B cell (primary cell): ENCODE measurements around the gene CAPN14. TPM values are rescaled to one million over a fixed set of nuclear protein-coding genes. Genes with fewer than 3 reads are reported as not detected.

Source experiments
- ATAC-seq: fragments of 200-7000 bp; cut with Tn5 transposase; one replicate; pipeline ENCODE4 v1.10.0; 2021; ENCODE audit warnings: low read depth, mild to moderate bottlenecking, moderate number of reproducible peaks, moderate library complexity
- CTCF ChIA-PET: fragments of 350-600 bp; sonication (Branson Sonifier 250); formaldehyde crosslinking; loops from one replicate; lab custom pipeline; 2021; ENCODE audit warnings: antibody characterized with exemption, inconsistent platforms; lab: Charles Lee
- POLR2A ChIA-PET: fragments of 350-600 bp; sonication (Branson Sonifier 250); formaldehyde crosslinking; loops from one replicate; lab custom pipeline; 2021; ENCODE audit warnings: antibody characterized with exemption; lab: Charles Lee
- DNase-seq: peaks from one replicate; pipeline ENCODE4 v3.0.0; 2013
- H2AFZ ChIP-seq: 2 replicates; pipeline ENCODE4 v1.6.1; 2012; ENCODE audit warnings: mild to moderate bottlenecking, low read depth, low read length; ENCODE audit not compliant: insufficient read depth, poor library complexity, severe bottlenecking
- H3K27ac ChIP-seq, 2 donors: 1 replicate in 1 of 2; 2 replicates in 1 of 2; pipeline ENCODE4 v1.5.1; 2012 to 2013; ENCODE audit warnings: low read length in 2 of 2, mild to moderate bottlenecking in 2 of 2, moderate library complexity in 1 of 2
- H3K27me3 ChIP-seq, 4 experiments: fragments of 200-600 bp in 1 of 4; sonication (generic) in 1 of 4; replicated peaks in 1 of 4; 1 replicate in 2 of 4; 2 replicates in 2 of 4; pipeline versions ENCODE4 v1.6.1 to v1.7.0; 2013 to 2016; ENCODE audit warnings: low read length in 3 of 4, mild to moderate bottlenecking in 2 of 4, mixed read lengths in 1 of 4, moderate library complexity in 1 of 4; ENCODE audit not compliant: insufficient read depth in 4 of 4, control insufficient read depth in 3 of 4; ENCODE audit errors: control extremely low read depth in 1 of 4
- H3K36me3 ChIP-seq, 2 experiments: replicated peaks in 1 of 2; 1 replicate in 1 of 2; 2 replicates in 1 of 2; pipeline versions ENCODE4 v1.6.1 to v1.7.1; 2013; ENCODE audit warnings: low read length in 1 of 2; ENCODE audit not compliant: insufficient read depth in 2 of 2, control insufficient read depth in 1 of 2; ENCODE audit errors: control extremely low read depth in 1 of 2, extremely low read depth in 1 of 2
- H3K4me1 ChIP-seq, 2 donors: fragments of 200-600 bp in 1 of 2; sonication (generic) in 1 of 2; 1 replicate in 1 of 2; 2 replicates in 1 of 2; pipeline versions ENCODE4 v1.5.1 to v1.6.1; 2013 to 2017; ENCODE audit warnings: low read length in 2 of 2; ENCODE audit not compliant: control insufficient read depth in 2 of 2, insufficient read depth in 2 of 2
- H3K4me2 ChIP-seq: replicated peaks from 2 replicates; pipeline ENCODE3; 2012; ENCODE audit warnings: mild to moderate bottlenecking, low read depth, low read length; ENCODE audit not compliant: poor library complexity, severe bottlenecking
- H3K4me3 ChIP-seq, 5 experiments: fragments of 200-600 bp in 1 of 5; sonication (generic) in 1 of 5; 1 replicate in 3 of 5; 2 replicates in 2 of 5; pipeline versions ENCODE4 v1.5.1 to v1.7.0; 2011 to 2016; ENCODE audit warnings: low read length in 4 of 5, mild to moderate bottlenecking in 4 of 5, low read depth in 2 of 5, control low read depth in 1 of 5, moderate library complexity in 1 of 5; ENCODE audit not compliant: insufficient read depth in 1 of 5; ENCODE audit errors: control extremely low read depth in 1 of 5, extremely low read depth in 1 of 5
- H3K79me2 ChIP-seq: fragments of 200-600 bp; sonication (generic); one replicate; pipeline ENCODE4 v1.6.0; 2016; ENCODE audit warnings: low read length; ENCODE audit not compliant: control insufficient read depth, insufficient read depth
- H3K9ac ChIP-seq: fragments of 200-600 bp; sonication (generic); 2 replicates; pipeline ENCODE4 v1.6.1; 2017; ENCODE audit warnings: mild to moderate bottlenecking, low read length, moderate library complexity
- H3K9me3 ChIP-seq, 3 donors: one replicate each; pipeline versions ENCODE4 v1.6.1 to v1.7.1; 2013; ENCODE audit warnings: low read length in 2 of 3; ENCODE audit not compliant: control insufficient read depth in 2 of 3, insufficient read depth in 1 of 3; ENCODE audit errors: control extremely low read depth in 1 of 3
- H4K20me1 ChIP-seq: 2 replicates; pipeline ENCODE4 v1.6.0; 2012; ENCODE audit warnings: mild to moderate bottlenecking, low read length; ENCODE audit not compliant: insufficient read depth, control insufficient read depth, poor library complexity, severe bottlenecking
- H3K27ac Mint-ChIP-seq: one replicate; pipeline ENCODE4 v1.8.0; 2021; ENCODE audit warnings: mixed read lengths
- H3K27me3 Mint-ChIP-seq: one replicate; pipeline ENCODE4 v1.8.0; 2021; ENCODE audit warnings: mixed read lengths
- H3K4me1 Mint-ChIP-seq: one replicate; pipeline ENCODE4 v1.8.0; 2021; ENCODE audit warnings: mixed read lengths
- H3K4me3 Mint-ChIP-seq: one replicate; pipeline ENCODE4 v1.8.0; 2021; ENCODE audit warnings: mixed read lengths
- H3K9me3 Mint-ChIP-seq: one replicate; pipeline ENCODE4 v1.8.0; 2022; ENCODE audit warnings: mixed read lengths; ENCODE audit not compliant: insufficient read depth
- EZH2 ChIP-seq: IDR thresholded peaks from 2 replicates; pipeline ENCODE4 v1.6.1; 2012; ENCODE audit warnings: borderline replicate concordance, low read depth, mild to moderate bottlenecking, moderate library complexity, low read length; ENCODE audit not compliant: insufficient read depth, poor library complexity, severe bottlenecking
- WGBS: methylation state at CpG from one replicate; pipeline ENCODE4 v1.1.5; 2013; ENCODE audit warnings: missing lambda C conversion rate; ENCODE audit not compliant: insufficient coverage; 5-methylcytosine and 5-hydroxymethylcytosine counted together
- intact Hi-C: fragments of 100-400 bp; cut with micrococcal nuclease; formaldehyde crosslinking; loops from one replicate; pipeline ENCODE4 v1.10.0; 2022
- polyA plus RNA-seq: library from polyadenylated mRNA; depleted of rRNA; stranded (reverse); fragments of >200 nt; gene quantifications from 2 replicates; pipeline ENCODE4 v1.2.3, GENCODE V29; 2012
- total RNA-seq, 2 donors: library from RNA; stranded (reverse); fragments of 120-200 nt in 1 of 2; gene quantifications; 1 replicate in 1 of 2; 2 replicates in 1 of 2; pipeline versions ENCODE4 v1.2.3 to v1.2.4, GENCODE V29; 2013 to 2022
- TF ChIP-seq, protein P1 (sequence below): fragments of 200-600 bp; IDR thresholded peaks from one replicate; pipeline ENCODE4 v1.8.0; 2022; ENCODE audit warnings: antibody characterized with exemption, mild to moderate bottlenecking

Gene CAPN14
- total and polyA plus RNA-seq, 2 donors (not counting 1 experiment from before 2014, with no cell fraction given), result 2.5 to 7.8 TPM

DNA sequence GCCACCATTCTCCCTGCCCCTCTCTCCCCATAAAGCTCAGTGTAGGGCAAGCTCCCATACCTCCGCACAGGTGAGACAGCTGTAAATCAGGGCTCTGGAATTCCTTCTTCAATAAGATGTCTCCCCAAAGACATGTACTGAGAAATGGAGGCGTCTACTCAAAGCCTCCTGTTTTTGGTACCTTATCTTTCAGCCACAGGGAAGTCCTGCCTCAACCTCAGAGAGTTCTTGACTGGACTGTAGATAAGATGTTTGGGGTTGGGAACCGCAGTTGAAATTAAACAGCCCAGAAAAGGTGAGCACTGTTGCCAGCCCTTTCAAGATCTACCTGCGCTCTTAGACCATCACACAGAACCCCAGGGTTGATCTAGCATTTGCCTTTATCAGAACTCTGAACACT, 77.6 kb downstream of the CAPN14 start:
- ChIA-PET CTCF (interaction anchor here (1.8 to 5.5 kb wide), 4 partner anchors 17 to 194 kb away, joined by 4 to 37 read pairs (median 24); no protein-coding TSS in a partner anchor), POLR2A (no interaction called here)
- Mint-ChIP-seq H3K4me1 (peaks cover 17% of the 10 kb centered on the region), H3K27ac (no peak overlapping the region), H3K9me3 (no peaks in the 10 kb centered on the region), H3K27me3 (peaks cover 21% of the 10 kb centered on the region), H3K4me3 (no peak overlapping the region)
- no peak for TF ChIP-seq EZH2
- TF ChIP-seq, protein P1, sequence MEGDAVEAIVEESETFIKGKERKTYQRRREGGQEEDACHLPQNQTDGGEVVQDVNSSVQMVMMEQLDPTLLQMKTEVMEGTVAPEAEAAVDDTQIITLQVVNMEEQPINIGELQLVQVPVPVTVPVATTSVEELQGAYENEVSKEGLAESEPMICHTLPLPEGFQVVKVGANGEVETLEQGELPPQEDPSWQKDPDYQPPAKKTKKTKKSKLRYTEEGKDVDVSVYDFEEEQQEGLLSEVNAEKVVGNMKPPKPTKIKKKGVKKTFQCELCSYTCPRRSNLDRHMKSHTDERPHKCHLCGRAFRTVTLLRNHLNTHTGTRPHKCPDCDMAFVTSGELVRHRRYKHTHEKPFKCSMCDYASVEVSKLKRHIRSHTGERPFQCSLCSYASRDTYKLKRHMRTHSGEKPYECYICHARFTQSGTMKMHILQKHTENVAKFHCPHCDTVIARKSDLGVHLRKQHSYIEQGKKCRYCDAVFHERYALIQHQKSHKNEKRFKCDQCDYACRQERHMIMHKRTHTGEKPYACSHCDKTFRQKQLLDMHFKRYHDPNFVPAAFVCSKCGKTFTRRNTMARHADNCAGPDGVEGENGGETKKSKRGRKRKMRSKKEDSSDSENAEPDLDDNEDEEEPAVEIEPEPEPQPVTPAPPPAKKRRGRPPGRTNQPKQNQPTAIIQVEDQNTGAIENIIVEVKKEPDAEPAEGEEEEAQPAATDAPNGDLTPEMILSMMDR, result no peak
- no peak overlapping the region for H2AFZ ChIP-seq
- no peak overlapping the region for H3K4me3 ChIP-seq
- peaks cover 15 to 16% of the 10 kb centered on the region in 2 donors for H3K4me1 ChIP-seq
- ATAC-seq, result no peak
- no peak overlapping the region for H3K9ac ChIP-seq
- H3K9me3 ChIP-seq, result no peaks in the 10 kb centered on the region
- no peak overlapping the region for H3K4me2 ChIP-seq
- no peaks in the 10 kb centered on the region for H4K20me1 ChIP-seq
- WGBS, result 90% methylated on average over 1 of the region's 4 CpGs
- peaks cover 0 to 11% (median 7%) of the 10 kb centered on the region in 4 experiments for H3K27me3 ChIP-seq
- no peak for DNase-seq
- H3K27ac ChIP-seq, result no peak overlapping the region
- H3K36me3 ChIP-seq, result no peaks in the 10 kb centered on the region
- intact Hi-C loops, result loop anchor here (5.0 kb wide), 2 partner anchors 78 to 178 kb away; partner anchors contain the start of gene CAPN14
- H3K79me2 ChIP-seq, result no peaks in the 10 kb centered on the region
